Mesendoderm (in vitro differentiated cells): ENCODE measurements around the gene SPON1.
"Not testable (repeated sequence)": the region's sequence is repeated elsewhere in the genome, so short reads cannot be mapped to it uniquely, and the experiment has no call there.

Source experiments
- DNase-seq: peaks from one replicate; pipeline ENCODE4 v3.0.0; 2013
- H2AK5ac ChIP-seq: 2 replicates; pipeline ENCODE4 v1.6.1; 2013; ENCODE audit warnings: low read length, inconsistent platforms
- H2BK120ac ChIP-seq: 2 replicates; pipeline ENCODE4 v1.6.1; 2013; ENCODE audit warnings: low read depth, mild to moderate bottlenecking, low read length, moderate library complexity, mixed read lengths
- H2BK15ac ChIP-seq: replicated peaks from 2 replicates; pipeline ENCODE4 v1.6.1; 2013; ENCODE audit warnings: low read depth, mild to moderate bottlenecking, moderate library complexity
- H2BK5ac ChIP-seq: 2 replicates; pipeline ENCODE4 v1.6.1; 2013; ENCODE audit warnings: low read length, inconsistent platforms
- H3K18ac ChIP-seq: 2 replicates; pipeline ENCODE4 v1.6.1; 2013; ENCODE audit warnings: mild to moderate bottlenecking, low read length, mixed read lengths
- H3K23ac ChIP-seq: one replicate; pipeline ENCODE4 v1.6.1; 2013; ENCODE audit warnings: low read length
- H3K27ac ChIP-seq: 2 replicates; pipeline ENCODE4 v1.5.1; 2013; ENCODE audit warnings: low read depth, mild to moderate bottlenecking, inconsistent platforms, low read length, moderate library complexity
- H3K27me3 ChIP-seq: 2 replicates; pipeline ENCODE4 v1.6.1; 2013; ENCODE audit warnings: low read length, control low read depth, mild to moderate bottlenecking, inconsistent platforms; ENCODE audit not compliant: insufficient read depth, poor library complexity
- H3K36me3 ChIP-seq: 2 replicates; pipeline ENCODE4 v1.6.1; 2013; ENCODE audit warnings: low read length, inconsistent platforms; ENCODE audit not compliant: control insufficient read depth, insufficient read depth
- H3K4ac ChIP-seq: one replicate; pipeline ENCODE4 v1.6.1; 2013; ENCODE audit warnings: low read depth, mild to moderate bottlenecking, low read length, moderate library complexity
- H3K4me1 ChIP-seq: 2 replicates; pipeline ENCODE4 v1.6.1; 2013; ENCODE audit warnings: low read depth, low read length, inconsistent platforms; ENCODE audit not compliant: control insufficient read depth
- H3K4me2 ChIP-seq: 2 replicates; pipeline ENCODE4 v1.6.1; 2013; ENCODE audit warnings: low read length
- H3K4me3 ChIP-seq: 2 replicates; pipeline ENCODE4 v1.5.1; 2013; ENCODE audit warnings: mild to moderate bottlenecking, low read length
- H3K56ac ChIP-seq: one replicate; pipeline ENCODE4 v1.6.1; 2013; ENCODE audit warnings: low read length
- H3K79me1 ChIP-seq: 2 replicates; pipeline ENCODE4 v1.6.1; 2013; ENCODE audit warnings: low read length, inconsistent platforms
- H3K79me2 ChIP-seq: 2 replicates; pipeline ENCODE4 v1.6.1; 2013; ENCODE audit warnings: mild to moderate bottlenecking, low read length; ENCODE audit not compliant: control insufficient read depth, insufficient read depth
- H3K9ac ChIP-seq: 2 replicates; pipeline ENCODE4 v1.6.1; 2013; ENCODE audit warnings: low read length, inconsistent platforms
- H4K5ac ChIP-seq: one replicate; pipeline ENCODE4 v1.6.1; 2013; ENCODE audit warnings: low read length
- H4K8ac ChIP-seq: one replicate; pipeline ENCODE4 v1.6.1; 2013; ENCODE audit warnings: low read depth, mild to moderate bottlenecking, control low read depth, low read length, moderate library complexity
- WGBS: extraction: QIAGEN DNeasy Blood & Tissue Kit; methylation state at CpG from one replicate; pipeline ENCODE4 v1.1.7; 2013; ENCODE audit warnings: low lambda C conversion rate, missing lambda C conversion rate; ENCODE audit not compliant: insufficient coverage; ENCODE audit errors: extremely low coverage; 5-methylcytosine and 5-hydroxymethylcytosine counted together

SPON1 gene

GRCh38 chr11:14090631-14091030 is 128.1 kb downstream of the SPON1 start:
- not testable (repeated sequence) for H4K5ac ChIP-seq, H4K8ac ChIP-seq, H3K4ac ChIP-seq, H2BK120ac ChIP-seq, H3K36me3 ChIP-seq, H3K4me2 ChIP-seq, H2BK15ac ChIP-seq, H2AK5ac ChIP-seq, H3K56ac ChIP-seq, H3K79me2 ChIP-seq, H3K23ac ChIP-seq, H3K4me1 ChIP-seq, H3K9ac ChIP-seq, H3K79me1 ChIP-seq, H3K27me3 ChIP-seq, H3K18ac ChIP-seq, DNase-seq, H2BK5ac ChIP-seq, H3K27ac ChIP-seq, H3K4me3 ChIP-seq
- no CpG with 5 or more reads among the region's 9 CpGs for WGBS

- Histone ChIP-seq H3K4me2 (no peak overlapping the region), H3K4me3 (no peak overlapping the region), H3K18ac (no peak overlapping the region), H2BK120ac (no peak overlapping the region), H3K23ac (no peak overlapping the region), H3K27me3 (no peaks in the 10 kb centered on the region), H4K5ac (no peak overlapping the region), H3K79me2 (no peaks in the 10 kb centered on the region), H3K9ac (no peak overlapping the region), H2BK5ac (no peak overlapping the region), H3K4ac (no peak overlapping the region), H3K56ac (no peak overlapping the region), H3K4me1 (no peaks in the 10 kb centered on the region), H3K27ac (no peak overlapping the region), H4K8ac (no peak overlapping the region), H2AK5ac (no peak overlapping the region), H2BK15ac (no peak overlapping the region), H3K36me3 (no peaks in the 10 kb centered on the region), H3K79me1 (no peaks in the 10 kb centered on the region)
- no peak for DNase-seq
- WGBS: no CpG with 5 or more reads among the region's 1 CpG
These were observed 130.5 kb downstream of the SPON1 start for GRCh38 chr11:14093065-14093464.

DNA sequence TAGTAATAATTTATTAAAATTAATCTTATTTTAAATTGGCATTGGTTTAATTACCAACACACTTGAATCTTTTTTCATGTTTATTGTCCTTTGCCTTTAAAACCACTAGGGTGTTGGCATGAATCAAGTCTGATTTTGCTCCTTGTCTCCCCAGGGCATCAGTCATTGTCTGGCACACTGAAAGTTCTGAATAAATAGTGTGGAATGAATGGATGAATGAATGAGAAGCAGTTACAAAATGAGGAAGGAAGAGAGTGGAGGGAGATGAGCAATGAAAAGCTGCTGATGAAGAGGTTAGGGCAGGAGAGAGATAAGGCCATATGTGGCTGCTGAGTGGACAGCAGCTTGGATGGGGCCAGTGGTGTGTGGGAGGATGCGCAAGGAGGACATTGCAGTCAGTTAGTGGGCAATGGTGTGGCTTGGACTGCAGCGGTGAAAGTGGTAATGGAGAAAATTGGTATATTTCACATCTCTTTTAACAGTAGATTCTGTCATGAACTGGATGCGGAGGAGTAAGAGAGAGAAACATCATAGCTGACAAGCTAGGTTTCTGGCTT is 132.0 kb downstream of the SPON1 start:
- WGBS: no CpG with 5 or more reads among the region's 3 CpGs
- no peak overlapping the region for H3K4me3 ChIP-seq

GRCh38 chr11:14095882-14096281 is 133.4 kb downstream of the SPON1 start:
- WGBS: no CpG with 5 or more reads among the region's 1 CpG
- no peak overlapping the region for H2BK5ac ChIP-seq
- H3K23ac ChIP-seq: no peak overlapping the region
- no peaks in the 10 kb centered on the region for H3K79me2 ChIP-seq
- H4K8ac ChIP-seq: no peak overlapping the region
- H2AK5ac ChIP-seq: no peak overlapping the region
- no peak overlapping the region for H2BK120ac ChIP-seq
- H2BK15ac ChIP-seq: no peak overlapping the region
- no peak overlapping the region for H3K18ac ChIP-seq
- H3K4me1 ChIP-seq: no peaks in the 10 kb centered on the region
- no peak overlapping the region for H3K4ac ChIP-seq
- no peaks in the 10 kb centered on the region for H3K27me3 ChIP-seq
- no peak overlapping the region for H3K4me2 ChIP-seq
- no peak overlapping the region for H3K4me3 ChIP-seq
- no peaks in the 10 kb centered on the region for H3K79me1 ChIP-seq
- no peak for DNase-seq
- H4K5ac ChIP-seq: no peak overlapping the region
- no peak overlapping the region for H3K27ac ChIP-seq
- no peaks in the 10 kb centered on the region for H3K36me3 ChIP-seq
- no peak overlapping the region for H3K56ac ChIP-seq
- no peak overlapping the region for H3K9ac ChIP-seq

More for the DNA sequence above, 132.0 kb downstream of the SPON1 start:
- Histone ChIP-seq H3K18ac (no peak overlapping the region), H2BK15ac (no peak overlapping the region), H3K4me1 (no peaks in the 10 kb centered on the region), H3K79me2 (no peaks in the 10 kb centered on the region), H3K23ac (no peak overlapping the region), H3K27me3 (no peaks in the 10 kb centered on the region), H2BK5ac (no peak overlapping the region), H2BK120ac (no peak overlapping the region), H3K27ac (no peak overlapping the region), H4K5ac (no peak overlapping the region), H3K36me3 (no peaks in the 10 kb centered on the region), H3K56ac (no peak overlapping the region), H4K8ac (no peak overlapping the region), H3K9ac (no peak overlapping the region), H2AK5ac (no peak overlapping the region), H3K4me2 (no peak overlapping the region), H3K79me1 (no peaks in the 10 kb centered on the region), H3K4ac (no peak overlapping the region)
- no peak for DNase-seq

- no peak overlapping the region for H3K18ac ChIP-seq
- H2AK5ac ChIP-seq: no peak overlapping the region
- no peak overlapping the region for H3K4ac ChIP-seq
- H3K23ac ChIP-seq: no peak overlapping the region
- H2BK120ac ChIP-seq: no peak overlapping the region
- H3K4me2 ChIP-seq: no peak overlapping the region
- no peak overlapping the region for H3K56ac ChIP-seq
- H2BK5ac ChIP-seq: no peak overlapping the region
- H3K27ac ChIP-seq: no peak overlapping the region
- H3K9ac ChIP-seq: no peak overlapping the region
- no peaks in the 10 kb centered on the region for H3K4me1 ChIP-seq
- H4K5ac ChIP-seq: no peak overlapping the region
- no peak overlapping the region for H4K8ac ChIP-seq
- no peak overlapping the region for H3K4me3 ChIP-seq
- no peaks in the 10 kb centered on the region for H3K36me3 ChIP-seq
- H2BK15ac ChIP-seq: no peak overlapping the region
- no peaks in the 10 kb centered on the region for H3K79me1 ChIP-seq
- H3K27me3 ChIP-seq: no peaks in the 10 kb centered on the region
- DNase-seq: no peak
- H3K79me2 ChIP-seq: no peaks in the 10 kb centered on the region
These were observed 134.1 kb downstream of the SPON1 start for GRCh38 chr11:14096606-14097005.

DNA sequence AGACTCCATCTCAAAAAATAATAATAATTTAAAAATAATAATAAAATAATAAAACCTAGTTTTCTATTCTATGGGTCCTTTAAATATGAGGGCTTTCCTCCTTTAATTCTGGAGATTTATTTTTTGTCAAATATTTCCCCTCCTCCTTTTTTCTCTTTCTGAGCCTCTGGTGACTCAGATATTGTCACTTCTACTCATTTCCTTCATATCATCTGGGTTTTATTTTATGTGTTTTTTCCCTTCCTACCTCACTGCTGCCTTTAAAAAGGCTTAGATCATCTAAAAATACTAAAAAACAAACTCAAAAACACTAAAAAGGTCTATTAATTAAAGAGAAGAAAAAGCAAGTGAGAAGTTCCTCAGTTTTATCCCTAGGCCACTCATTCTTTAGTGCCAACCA is 138.9 kb downstream of the SPON1 start:
- no peak for DNase-seq
- no peak overlapping the region for H2BK15ac ChIP-seq
- H2BK120ac ChIP-seq: no peak overlapping the region
- H3K4me3 ChIP-seq: no peak overlapping the region
- no peak overlapping the region for H2AK5ac ChIP-seq
- H3K27me3 ChIP-seq: no peaks in the 10 kb centered on the region
- no peak overlapping the region for H2BK5ac ChIP-seq
- H3K56ac ChIP-seq: no peak overlapping the region
- no peak overlapping the region for H3K27ac ChIP-seq
- H3K79me1 ChIP-seq: no peaks in the 10 kb centered on the region
- H3K36me3 ChIP-seq: no peaks in the 10 kb centered on the region
- H4K8ac ChIP-seq: no peak overlapping the region
- H3K4me1 ChIP-seq: no peaks in the 10 kb centered on the region
- H3K18ac ChIP-seq: no peak overlapping the region
- no peak overlapping the region for H3K4ac ChIP-seq
- H3K9ac ChIP-seq: no peak overlapping the region
- H3K23ac ChIP-seq: no peak overlapping the region
- H3K79me2 ChIP-seq: no peaks in the 10 kb centered on the region
- H3K4me2 ChIP-seq: no peak overlapping the region
- H4K5ac ChIP-seq: no peak overlapping the region
